H1 (cell line): Measurements from ENCODE around the gene PSORS1C1. TPM values are rescaled to one million over a fixed set of nuclear protein-coding genes. Genes with fewer than 3 reads are reported as not detected.

Experiments used
- CTCF ChIA-PET: fragments of 300-600 bp; sonication (Branson Sonifier 250); formaldehyde crosslinking; loops from one replicate; lab custom pipeline; 2021; ENCODE audit not compliant: partially characterized antibody; lab: Charles Lee
- POLR2A ChIA-PET: fragments of 300-600 bp; sonication (Branson Sonifier 250); formaldehyde crosslinking; loops from one replicate; lab custom pipeline; 2021; ENCODE audit warnings: inconsistent platforms; ENCODE audit not compliant: partially characterized antibody; lab: Charles Lee
- DNase-seq, 2 experiments: peaks; one replicate each; pipeline versions ENCODE4 v3.0.0 to v3.0.0-alpha.2; 2010 to 2022; ENCODE audit warnings: low spot score in 2 of 2, low read depth in 1 of 2, mixed read lengths in 1 of 2
- FAIRE-seq: peaks from 2 replicates; lab custom pipeline; 2011; peaks lifted over from hg19 to GRCh38; lab: Jason Lieb, UNC
- H2AFZ ChIP-seq: 2 replicates; pipeline ENCODE4 v1.8.1; 2012; ENCODE audit warnings: low read length, inconsistent platforms
- H2AK5ac ChIP-seq: 2 replicates; pipeline ENCODE4 v1.6.1; 2013; ENCODE audit warnings: low read depth, low read length
- H2BK120ac ChIP-seq: replicated peaks from 2 replicates; pipeline ENCODE3; 2013; ENCODE audit warnings: low read depth, low read length, inconsistent platforms
- H2BK12ac ChIP-seq: 2 replicates; pipeline ENCODE4 v1.6.1; 2013; ENCODE audit warnings: low read depth, low read length
- H2BK15ac ChIP-seq: 2 replicates; pipeline ENCODE4 v1.6.1; 2013; ENCODE audit warnings: low read length
- H2BK20ac ChIP-seq: 2 replicates; pipeline ENCODE4 v1.6.1; 2013; ENCODE audit warnings: low read length
- H2BK5ac ChIP-seq: 2 replicates; pipeline ENCODE4 v1.6.1; 2013; ENCODE audit warnings: low read depth, low read length
- H3K14ac ChIP-seq: 2 replicates; pipeline ENCODE4 v1.6.1; 2013; ENCODE audit warnings: inconsistent platforms; ENCODE audit not compliant: insufficient read length
- H3K18ac ChIP-seq: 2 replicates; pipeline ENCODE4 v1.6.1; 2013; ENCODE audit warnings: low read length; ENCODE audit errors: extremely low read depth
- H3K23ac ChIP-seq: 2 replicates; pipeline ENCODE4 v1.6.1; 2013; ENCODE audit warnings: inconsistent platforms; ENCODE audit not compliant: insufficient read length
- H3K23me2 ChIP-seq: 2 replicates; pipeline ENCODE4 v1.6.1; 2013; ENCODE audit warnings: low read depth, low read length
- H3K27ac ChIP-seq: 2 replicates; pipeline ENCODE4 v1.6.1; 2011; ENCODE audit warnings: low read depth, low read length, inconsistent platforms
- H3K27me3 ChIP-seq, 4 experiments: replicated peaks in 1 of 4; 1 replicate in 1 of 4; 2 replicates in 3 of 4; pipeline versions ENCODE4 v1.6.1 to v1.8.1; 2011 to 2013; ENCODE audit warnings: low read length in 3 of 4, mild to moderate bottlenecking in 3 of 4, inconsistent platforms in 2 of 4, mixed read lengths in 2 of 4, moderate library complexity in 1 of 4; ENCODE audit not compliant: control insufficient read depth in 3 of 4, insufficient read depth in 3 of 4; ENCODE audit errors: extremely low read depth in 1 of 4
- H3K36me3 ChIP-seq, 4 experiments: 2 replicates each; pipeline versions ENCODE4 v1.6.1 to v1.8.1; 2011 to 2013; ENCODE audit warnings: mild to moderate bottlenecking in 4 of 4, low read length in 3 of 4, moderate library complexity in 2 of 4, control low read depth in 1 of 4, inconsistent platforms in 1 of 4; ENCODE audit not compliant: insufficient read depth in 4 of 4, control insufficient read depth in 2 of 4
- H3K4ac ChIP-seq: replicated peaks from 2 replicates; pipeline ENCODE3; 2013; ENCODE audit warnings: low read length, low read depth, mixed read lengths, inconsistent platforms; ENCODE audit not compliant: insufficient read length
- H3K4me1 ChIP-seq, 4 experiments: replicated peaks in 1 of 4; 1 replicate in 1 of 4; 2 replicates in 3 of 4; pipeline versions ENCODE4 v1.6.1 to v1.8.1; 2011 to 2013; ENCODE audit warnings: low read length in 3 of 4, inconsistent platforms in 2 of 4, mixed read lengths in 1 of 4; ENCODE audit not compliant: insufficient read depth in 4 of 4, control insufficient read depth in 3 of 4
- H3K4me2 ChIP-seq, 2 experiments: 2 replicates each; pipeline versions ENCODE4 v1.6.1 to v1.8.1; 2011 to 2013; ENCODE audit warnings: low read depth in 2 of 2, low read length in 2 of 2, control low read depth in 1 of 2, inconsistent platforms in 1 of 2, mild to moderate bottlenecking in 1 of 2; ENCODE audit not compliant: insufficient read depth in 1 of 2
- H3K4me3 ChIP-seq, 4 experiments: fragments of 200-600, 300-600 bp in 1 of 4; sonication (generic), shearing (Covaris generic), sonication (Bioruptor Twin) in 1 of 4; 2 replicates each; pipeline versions ENCODE4 v1.5.1 to v1.8.1; 2011 to 2016; ENCODE audit warnings: low read length in 4 of 4, low read depth in 3 of 4, control low read depth in 2 of 4, inconsistent platforms in 2 of 4, mild to moderate bottlenecking in 2 of 4, mixed read lengths in 1 of 4, moderate library complexity in 1 of 4; ENCODE audit not compliant: insufficient read depth in 2 of 4; ENCODE audit errors: extremely low read depth in 1 of 4
- H3K56ac ChIP-seq: replicated peaks from 2 replicates; pipeline ENCODE3; 2013; ENCODE audit warnings: low read depth, mild to moderate bottlenecking, mixed read lengths, low read length, inconsistent platforms; ENCODE audit not compliant: insufficient read length
- H3K79me1 ChIP-seq: 2 replicates; pipeline ENCODE4 v1.6.1; 2013; ENCODE audit warnings: low read depth, low read length, control low read depth
- H3K79me2 ChIP-seq, 2 experiments: 2 replicates each; pipeline versions ENCODE4 v1.6.1 to v1.8.1; 2012 to 2013; ENCODE audit warnings: low read length in 2 of 2, mild to moderate bottlenecking in 2 of 2, inconsistent platforms in 1 of 2; ENCODE audit not compliant: insufficient read depth in 2 of 2, control insufficient read depth in 1 of 2
- H3K9ac ChIP-seq, 4 experiments: replicated peaks in 1 of 4; 1 replicate in 1 of 4; 2 replicates in 3 of 4; pipeline versions ENCODE4 v1.6.1 to v1.8.1; 2011 to 2013; ENCODE audit warnings: low read depth in 3 of 4, low read length in 3 of 4, control low read depth in 2 of 4, mild to moderate bottlenecking in 2 of 4, moderate library complexity in 2 of 4, inconsistent platforms in 1 of 4; ENCODE audit errors: extremely low read depth in 1 of 4
- H3K9me3 ChIP-seq, 2 experiments: 2 replicates each; pipeline versions ENCODE4 v1.6.1 to v1.8.1; 2012 to 2013; ENCODE audit warnings: mild to moderate bottlenecking in 2 of 2, moderate library complexity in 2 of 2, control low read depth in 1 of 2, inconsistent platforms in 1 of 2, low read depth in 1 of 2, low read length in 1 of 2, mixed read lengths in 1 of 2; ENCODE audit not compliant: insufficient read depth in 2 of 2
- H4K20me1 ChIP-seq, 2 experiments: replicated peaks in 1 of 2; 2 replicates each; pipeline versions ENCODE3 to v1.8.1; 2011 to 2013; ENCODE audit warnings: inconsistent platforms in 2 of 2, low read length in 2 of 2, mild to moderate bottlenecking in 1 of 2; ENCODE audit not compliant: insufficient read depth in 2 of 2, control insufficient read depth in 1 of 2
- H4K5ac ChIP-seq: 2 replicates; pipeline ENCODE4 v1.6.1; 2013; ENCODE audit warnings: low read length, low read depth, mixed read lengths, inconsistent platforms; ENCODE audit not compliant: insufficient read length
- H4K8ac ChIP-seq: 2 replicates; pipeline ENCODE4 v1.8.0; 2013; ENCODE audit warnings: mild to moderate bottlenecking, moderate library complexity, low read length, inconsistent platforms; ENCODE audit not compliant: insufficient read depth; ENCODE audit errors: extremely low read depth
- H4K91ac ChIP-seq: replicated peaks from 2 replicates; pipeline ENCODE3; 2013; ENCODE audit warnings: low read length, mixed read lengths, inconsistent platforms; ENCODE audit not compliant: insufficient read length
- CTCF ChIP-seq, 3 experiments: IDR thresholded peaks; 1 replicate in 2 of 3; 2 replicates in 1 of 3; pipeline versions ENCODE4 v1.5.1 to v1.6.1; 2011; ENCODE audit warnings: low read length in 3 of 3, mild to moderate bottlenecking in 3 of 3, inconsistent platforms in 2 of 3, low read depth in 1 of 3, moderate library complexity in 1 of 3; ENCODE audit not compliant: insufficient read depth in 1 of 3; ENCODE audit errors: control extremely low read depth in 1 of 3
- KDM4A ChIP-seq: IDR thresholded peaks from one replicate; pipeline ENCODE4 v1.7.1; 2012; ENCODE audit warnings: low read depth, mild to moderate bottlenecking, moderate library complexity, low read length, inconsistent platforms; ENCODE audit not compliant: severe bottlenecking
- WGBS, 2 experiments: shearing (Covaris generic) in 1 of 2; methylation state at CpG; one replicate each; pipeline versions ENCODE4 v1.1.6 to v1.1.7; 2013 to 2015; ENCODE audit warnings: low lambda C conversion rate in 2 of 2, mixed read lengths in 2 of 2, inconsistent platforms in 1 of 2, low coverage in 1 of 2, missing lambda C conversion rate in 1 of 2; ENCODE audit not compliant: insufficient replicate concordance in 2 of 2, insufficient coverage in 1 of 2, insufficient read length in 1 of 2; ENCODE audit errors: extremely low coverage in 1 of 2, missing lambda C conversion rate in 1 of 2; 5-methylcytosine and 5-hydroxymethylcytosine counted together
- polyA plus RNA-seq, 7 experiments: library from polyadenylated mRNA; depleted of rRNA in 3 of 7; stranded (reverse) in 5 of 7; unstranded in 2 of 7; fragments of >200 nt in 5 of 7; fragments of 200-250 nt in 2 of 7; gene quantifications; 1 replicate in 5 of 7; 2 replicates in 1 of 7; 4 replicates in 1 of 7; pipeline versions ENCODE4 v1.2.1 to v1.2.3, GENCODE V29; 2011 to 2013; ENCODE audit warnings: missing spikeins in 2 of 7, mixed read lengths in 2 of 7
- total RNA-seq: library from RNA; stranded (reverse); fragmentation: NEBNext Ultra II Directional; extraction: Animal tissue kit (Norgen Biotek cat#: 25700); gene quantifications from 2 replicates; pipeline ENCODE4 v1.2.1, GENCODE V29; 2021

PSORS1C1 gene
- total and polyA plus RNA-seq, 2 of the 8 experiments (the other 6 are each of a cell fraction or from before 2014, with no cell fraction given) = 0.12 to 0.52 TPM

GRCh38 chr6:31091680-31092079, 22.9 kb upstream of the PSORS1C1 start:
- Histone ChIP-seq H4K5ac (no peak overlapping the region), H3K18ac (no peak overlapping the region), H2AFZ (no peak overlapping the region), H3K4me3 (no peak overlapping the region), H2BK120ac (no peak overlapping the region), H2BK15ac (no peak overlapping the region), H4K20me1 (no peaks in the 10 kb centered on the region), H3K9ac (no peak overlapping the region), H3K56ac (no peak overlapping the region), H2BK12ac (no peak overlapping the region; the same call in 1 of the 2 replicates), H3K79me2 (no peaks in the 10 kb centered on the region), H2AK5ac (no peak overlapping the region), H3K23ac (no peak overlapping the region), H3K9me3 (no peaks in the 10 kb centered on the region), H3K23me2 (no peaks in the 10 kb centered on the region), H3K36me3 (no peaks in the 10 kb centered on the region), H3K4me2 (no peak overlapping the region), H3K4me1 (peaks cover 0 to 3% (median 0%) of the 10 kb centered on the region in 4 experiments; a peak in 3 of 7 replicates), H3K27me3 (no peaks in the 10 kb centered on the region), H3K14ac (no peak overlapping the region), H3K27ac (no peak overlapping the region), H2BK20ac (no peak overlapping the region), H4K91ac (no peak overlapping the region), H2BK5ac (no peak overlapping the region), H3K4ac (no peak overlapping the region), H4K8ac (no peak overlapping the region), H3K79me1 (no peaks in the 10 kb centered on the region)
- no peak for FAIRE-seq
- whole genome bisulfite sequencing, 2 experiments = 29% methylated on average over 3 of the region's 3 CpGs; no CpG with 5 or more reads in 1 of the 2 experiments
- DNase-seq = no peak
- TF ChIP-seq KDM4A = no peak
- TF ChIP-seq CTCF (IDR thresholded peaks at IDR 0.05; ENCODE audit: control extremely low read depth in 1 of 3, insufficient read depth in 1 of 3, low read depth in 1 of 3, low read length in 3 of 3) = no peak
- ChIA-PET POLR2A (interaction anchor here (1.2 to 1.4 kb wide), 2 partner anchors 19 to 184 kb away, joined by 3 to 5 read pairs; partner anchors contain the start of gene GTF2H4), CTCF (interaction anchor here (0.6 to 3.4 kb wide), 13 partner anchors 11 to 307 kb away, joined by 3 to 16 read pairs (median 6); partner anchors contain the start of gene VARS2)
